HG02885 (cell line): Measurements from ENCODE around the gene ATG7.
"Not testable (repeated sequence)": the region's sequence is repeated elsewhere in the genome, so short reads cannot be mapped to it uniquely, and the experiment has no call there.

Experiments
- ATAC-seq: cut with Tn5 transposase; IDR thresholded peaks from one replicate; pipeline ENCODE4 v1.9.1; 2021; ENCODE audit warnings: mild to moderate bottlenecking; ENCODE audit not compliant: unreplicated experiment, poor library complexity

The ATG7 gene

DNA sequence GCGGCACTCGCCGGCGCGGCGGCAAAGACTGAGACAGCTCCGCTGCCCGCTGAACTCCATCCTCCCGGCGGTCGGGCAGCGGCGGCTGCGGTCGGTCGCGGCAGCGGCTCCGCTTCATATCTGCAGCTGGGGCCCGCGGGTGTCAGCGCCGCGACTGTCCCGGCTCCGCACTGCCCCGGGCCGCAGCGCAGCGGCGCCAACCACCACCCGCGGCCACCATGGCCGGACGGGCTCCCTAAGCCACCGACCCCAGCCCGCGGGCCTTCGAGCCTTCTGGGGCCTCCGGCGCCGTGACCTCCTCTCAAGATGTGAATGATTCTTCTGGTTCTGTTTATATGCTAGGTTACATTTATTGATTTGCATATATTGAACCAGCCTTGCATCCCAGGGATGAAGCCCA, 216.2 kb downstream of the ATG7 start:
- not testable (repeated sequence) for ATAC-seq

- ATAC-seq, result no peak
These were observed 222.1 kb downstream of the ATG7 start for GRCh38 chr3:11494131-11494916.

GRCh38 chr3:11495948-11496557, 223.9 kb downstream of the ATG7 start:
- no peak for ATAC-seq

- no peak for ATAC-seq
These were observed 226.0 kb downstream of the ATG7 start for GRCh38 chr3:11498177-11498576.

DNA sequence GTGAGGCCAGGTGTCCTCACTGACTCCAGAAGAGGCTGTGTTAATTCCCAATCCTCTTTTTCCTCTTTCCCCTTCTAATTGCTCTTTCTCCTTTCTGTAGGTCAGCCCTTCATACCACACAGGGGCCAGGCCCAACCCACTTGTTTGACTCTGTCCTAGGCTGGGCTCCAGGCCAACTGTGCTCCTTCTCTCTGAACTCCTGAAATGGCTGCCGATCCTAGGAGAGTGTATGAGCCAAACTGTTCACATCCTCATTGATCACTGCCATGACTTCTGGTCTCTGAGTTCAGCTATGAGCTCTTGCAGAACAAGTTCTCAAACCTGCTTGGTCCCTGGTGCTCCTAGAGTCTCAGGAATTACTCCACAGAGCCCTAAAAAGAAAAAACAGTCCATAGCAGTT, 226.4 kb downstream of the ATG7 start:
- no peak for ATAC-seq

DNA sequence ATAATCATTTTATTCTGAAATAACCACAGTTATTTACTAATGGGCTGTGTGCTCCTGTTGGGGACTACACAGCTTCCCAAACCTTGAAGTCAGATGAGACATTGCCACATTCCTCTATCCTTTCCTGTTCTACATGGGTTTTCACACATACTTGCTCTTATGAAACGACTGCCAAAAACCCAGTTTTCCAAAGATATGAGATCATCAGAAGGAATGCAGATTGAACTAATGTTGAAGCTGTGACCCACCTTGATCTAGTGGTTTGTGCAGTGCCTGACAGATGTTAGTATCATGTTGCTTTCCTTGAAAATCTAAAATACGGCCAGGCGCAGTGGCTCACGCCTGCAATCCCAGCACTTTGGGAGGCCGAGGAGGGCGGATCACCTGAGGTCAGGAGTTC, 226.9 kb downstream of the ATG7 start:
- ATAC-seq, result no peak

DNA sequence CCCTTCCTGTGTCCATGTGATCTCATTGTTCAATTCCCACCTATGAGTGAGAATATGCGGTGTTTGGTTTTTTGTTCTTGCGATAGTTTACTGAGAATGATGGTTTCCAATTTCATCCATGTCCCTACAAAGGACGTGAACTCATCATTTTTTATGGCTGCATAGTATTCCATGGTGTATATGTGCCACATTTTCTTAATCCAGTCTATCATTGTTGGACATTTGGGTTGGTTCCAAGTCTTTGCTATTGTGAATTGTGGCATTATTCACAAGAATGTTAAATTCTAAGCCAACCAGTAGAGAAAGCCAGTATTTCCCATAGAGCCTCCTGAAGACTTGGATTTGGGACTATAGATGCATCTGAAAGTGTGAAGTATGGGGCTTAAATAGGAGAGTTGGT, 230.2 kb downstream of the ATG7 start:
- ATAC-seq, result not testable (repeated sequence)

- no peak for ATAC-seq
These were observed 235.5 kb downstream of the ATG7 start for GRCh38 chr3:11507719-11508118.

DNA sequence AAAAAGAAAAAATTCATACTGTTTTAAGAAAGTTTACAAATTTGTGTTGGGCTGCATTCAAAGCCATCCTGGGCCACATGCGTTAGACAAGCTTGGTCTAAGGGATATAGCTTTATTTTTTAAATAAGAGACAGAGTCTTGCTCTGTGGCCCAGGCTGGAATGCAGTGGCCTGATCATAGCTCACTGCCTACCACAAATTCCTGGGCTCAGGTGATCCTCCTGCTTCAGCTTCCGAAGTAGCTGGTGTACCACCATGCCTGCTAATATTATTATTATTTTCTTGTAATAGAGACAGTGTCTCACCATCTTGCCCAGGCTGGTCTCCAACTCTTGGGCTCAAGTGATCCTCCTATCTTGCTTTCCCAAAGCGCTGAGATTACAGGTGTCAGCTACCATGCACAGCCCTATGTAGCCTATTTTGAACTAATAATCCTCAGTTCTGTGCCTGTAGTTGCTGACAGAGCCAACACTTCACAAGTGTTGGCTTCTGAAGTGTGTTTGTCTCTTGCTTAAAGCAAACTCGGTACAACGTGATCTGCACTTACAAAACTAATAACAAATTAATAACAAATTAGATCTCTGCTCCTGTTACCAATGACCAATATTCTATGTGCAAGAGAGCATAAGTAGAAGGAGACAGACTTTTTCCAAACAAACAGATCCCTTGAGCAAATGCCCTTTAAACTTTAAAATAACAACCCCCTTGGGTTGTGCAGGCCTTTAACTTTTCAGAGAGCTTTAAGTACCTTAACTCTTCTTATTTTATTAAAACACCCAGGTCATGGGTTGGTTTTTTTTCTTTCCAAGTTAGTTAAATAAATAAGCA, 236.4 kb downstream of the ATG7 start:
- ATAC-seq, result no peak

DNA sequence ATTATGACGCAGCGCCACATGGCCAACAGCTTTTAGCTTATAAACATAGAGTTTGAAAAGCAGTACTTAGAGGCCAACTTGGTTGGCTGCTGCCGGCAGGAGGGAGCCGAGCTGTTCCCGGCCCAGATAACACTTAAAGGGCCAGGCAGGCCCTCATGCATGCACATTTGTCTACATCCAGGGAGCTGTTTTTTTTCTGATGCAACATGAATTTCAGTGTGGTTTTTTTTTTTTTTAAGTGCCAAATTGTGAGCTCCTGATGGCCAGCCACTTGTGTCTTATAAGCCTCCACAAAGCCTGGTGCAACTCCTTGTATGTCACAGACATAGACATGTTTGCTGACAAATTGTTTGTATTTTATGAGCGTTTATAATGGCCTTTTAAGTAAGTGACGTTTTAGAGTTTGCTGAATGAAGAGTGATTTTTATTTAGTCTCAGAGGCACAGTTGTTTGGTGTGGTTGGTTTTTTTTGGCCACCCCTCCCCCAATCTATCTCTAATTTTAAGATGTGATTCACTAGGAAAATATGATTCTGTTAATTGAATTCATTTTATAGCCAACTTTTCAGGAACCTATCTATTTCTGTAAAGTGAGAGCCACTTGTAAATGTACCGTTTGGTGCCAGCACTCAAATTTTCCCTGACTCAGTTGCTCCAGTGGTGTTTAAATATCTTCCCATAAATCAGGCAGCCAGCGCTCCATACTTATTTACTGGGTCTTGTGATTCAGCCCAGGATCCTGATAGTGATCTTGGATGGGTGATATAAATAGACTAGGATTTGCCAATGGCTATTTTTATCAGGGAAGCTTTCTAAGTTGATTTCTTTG, 237.2 kb downstream of the ATG7 start:
- no peak for ATAC-seq

- ATAC-seq, result no peak
These were observed 237.8 kb downstream of the ATG7 start for GRCh38 chr3:11510001-11510340.

DNA sequence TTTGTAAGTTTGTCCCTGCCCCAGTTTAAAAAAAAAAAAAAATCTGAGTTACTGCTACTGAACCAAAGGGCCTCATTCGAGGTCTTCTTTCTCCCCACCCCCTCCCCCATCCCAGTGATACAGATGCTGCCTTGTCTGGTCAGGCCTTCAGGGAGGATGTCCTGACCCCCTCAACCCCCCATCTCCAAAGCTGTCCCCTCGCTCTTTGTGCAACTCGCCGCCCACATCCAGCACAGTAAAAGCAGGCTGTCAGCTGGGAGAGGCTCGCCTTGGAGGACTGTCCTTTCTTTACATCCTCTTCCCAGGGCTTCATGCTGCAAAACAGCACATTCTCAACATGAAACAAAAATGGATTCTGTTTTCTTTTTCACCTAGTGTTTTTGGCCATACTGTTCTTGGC, 238.2 kb downstream of the ATG7 start:
- no peak for ATAC-seq

GRCh38 chr3:11511606-11512005, 239.4 kb downstream of the ATG7 start:
- ATAC-seq, result not testable (repeated sequence)

DNA sequence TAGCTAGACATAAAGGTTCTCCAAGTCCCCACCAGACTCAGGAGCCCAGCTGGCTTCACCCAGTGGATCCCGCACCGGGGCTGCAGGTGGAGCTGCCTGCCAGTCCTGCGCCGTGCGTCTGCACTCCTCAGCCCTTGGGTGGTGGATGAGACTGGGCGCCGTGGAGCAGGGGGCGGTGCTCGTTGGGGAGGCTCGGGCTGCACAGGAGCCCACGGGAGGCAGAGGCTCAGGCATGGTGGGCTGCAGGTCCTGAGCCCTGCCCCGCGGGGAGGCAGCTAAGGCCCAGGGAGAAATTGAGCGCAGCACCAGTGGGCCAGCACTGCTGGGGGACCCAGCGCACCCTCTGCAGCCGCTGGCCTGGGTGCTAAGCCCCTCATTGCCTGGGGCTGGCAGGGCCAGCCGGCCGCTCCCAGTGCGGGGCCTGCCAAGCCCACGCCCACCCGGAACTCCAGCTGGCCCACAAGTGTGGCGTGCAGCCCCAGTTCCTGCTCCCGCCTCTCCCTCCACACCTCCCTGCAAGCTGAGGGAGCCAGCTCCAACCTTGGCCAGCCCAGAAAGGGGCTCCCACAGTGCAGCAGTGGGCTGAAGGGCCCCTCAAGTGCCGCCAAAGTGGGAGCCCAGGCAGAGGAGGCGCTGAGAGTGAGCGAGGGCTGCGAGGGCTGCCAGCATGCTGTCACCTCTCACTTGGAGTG, 241.1 kb downstream of the ATG7 start:
- ATAC-seq, result not testable (repeated sequence)

DNA sequence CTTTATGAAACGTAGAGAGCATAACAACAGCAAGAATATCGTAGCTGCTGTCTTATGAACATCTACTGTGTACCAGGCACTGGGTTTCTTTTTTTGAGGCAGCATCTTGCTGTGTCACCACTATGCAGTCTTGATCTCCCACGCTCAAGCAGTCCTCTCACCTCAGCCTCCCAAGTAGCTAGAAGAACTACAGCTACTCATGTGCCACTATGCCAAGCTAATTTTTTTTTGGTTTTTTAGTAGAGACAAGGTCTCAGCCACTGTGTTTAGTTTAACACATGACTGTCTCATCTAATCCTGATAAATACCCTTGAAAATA, 241.6 kb downstream of the ATG7 start:
- ATAC-seq, result no peak

DNA sequence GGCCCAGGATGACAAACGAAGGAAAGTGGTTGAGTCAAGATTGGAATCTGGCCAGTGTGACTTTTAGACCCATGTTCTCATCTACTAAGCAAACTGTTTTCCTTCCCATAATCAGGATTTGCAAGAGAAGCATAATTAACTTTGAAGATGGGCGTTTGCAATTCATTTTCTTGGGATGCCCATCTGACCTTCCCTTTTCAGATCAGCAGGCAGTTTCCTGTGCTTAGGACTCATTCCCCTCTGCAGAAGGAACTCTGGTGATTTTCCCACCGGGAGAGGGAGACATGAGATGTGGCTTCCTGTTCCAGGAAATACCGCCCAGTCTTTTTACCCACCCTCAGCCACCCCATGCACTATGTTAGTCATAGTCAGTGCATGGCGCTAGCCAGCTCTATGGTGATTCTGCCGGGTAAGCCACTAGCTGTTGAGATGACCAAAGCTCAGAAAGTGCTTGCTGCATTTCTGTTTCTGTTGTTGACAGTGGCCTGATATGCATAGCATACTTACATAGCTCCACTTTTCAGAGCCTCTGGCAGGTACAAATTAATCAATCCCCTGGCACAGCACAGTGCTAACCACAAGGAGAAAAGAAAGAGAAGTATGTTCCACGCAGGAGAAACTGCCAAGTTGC, 242.1 kb downstream of the ATG7 start:
- ATAC-seq, result no peak

GRCh38 chr3:11517601-11518000, 245.4 kb downstream of the ATG7 start:
- no peak for ATAC-seq

GRCh38 chr3:11521167-11521566, 249.0 kb downstream of the ATG7 start:
- no peak for ATAC-seq

DNA sequence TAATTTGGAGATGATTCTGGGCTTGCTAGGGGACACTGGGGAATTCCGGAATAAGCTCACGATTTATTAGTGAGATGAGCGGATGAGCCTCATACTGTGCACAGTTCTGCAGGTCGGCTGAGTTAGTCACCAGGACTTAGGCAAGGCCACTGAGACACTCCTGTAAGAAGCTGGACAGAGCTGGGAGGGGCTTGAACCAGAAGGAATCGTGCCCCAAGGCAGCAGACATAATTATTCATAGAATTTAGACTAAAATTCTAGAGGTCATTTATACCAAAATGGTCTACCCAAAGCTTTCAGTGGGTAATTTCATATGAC, 250.2 kb downstream of the ATG7 start:
- no peak for ATAC-seq
